Dedifferentiated amniotic fluid mesenchymal stem cell (primary cell): Measurements from ENCODE around the gene SLC25A40.
A peak's percentile ranks its signal among the peaks of the same experiment; 100 is the strongest.
"Not testable (repeated sequence)": the region's sequence is repeated elsewhere in the genome, so short reads cannot be mapped to it uniquely, and the experiment has no call there.

Source experiments
- DNase-seq: peaks from one replicate; pipeline ENCODE4 v3.0.0-alpha.2; 2016; ENCODE audit errors: extremely low spot score

SLC25A40 gene

DNA sequence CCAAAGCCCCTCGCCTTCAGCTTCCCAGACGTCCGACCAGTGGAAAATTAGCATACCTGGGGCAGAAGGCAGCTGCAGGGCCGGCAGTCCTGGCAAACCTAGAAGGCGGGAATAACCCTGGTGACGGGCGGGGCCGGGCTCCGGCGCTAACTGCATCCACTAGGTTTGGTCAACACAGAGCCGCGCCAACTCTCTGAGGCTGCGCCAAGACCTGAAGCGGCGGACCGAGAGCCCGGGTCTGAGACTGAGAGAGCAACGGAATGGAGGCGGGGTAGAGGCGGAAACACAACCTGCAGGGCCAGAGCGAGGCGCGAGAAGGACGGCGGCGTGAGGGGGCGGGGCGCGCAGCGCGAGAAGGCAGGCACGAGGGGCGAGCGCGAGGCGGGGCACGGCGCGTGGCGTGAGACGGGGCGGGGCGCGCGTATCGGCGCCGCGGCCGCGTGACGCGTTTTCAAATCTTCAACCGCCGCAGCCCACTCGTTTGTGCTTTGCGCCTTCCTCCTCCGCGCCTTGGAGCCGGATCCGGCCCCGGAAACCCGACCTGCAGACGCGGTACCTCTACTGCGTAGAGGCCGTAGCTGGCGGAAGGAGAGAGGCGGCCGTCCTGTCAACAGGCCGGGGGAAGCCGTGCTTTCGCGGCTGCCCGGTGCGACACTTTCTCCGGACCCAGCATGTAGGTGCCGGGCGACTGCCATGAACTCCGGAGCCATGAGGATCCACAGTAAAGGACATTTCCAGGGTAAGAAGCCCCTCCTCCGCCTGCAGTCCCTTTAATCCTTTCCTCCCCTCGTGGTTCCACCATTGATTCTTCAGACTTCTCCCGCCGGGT lies at the start of gene SLC25A40, which contains the start of gene DBF4:
TSS of gene SLC25A40 (minus strand) at position 321 of the 829 bp plus-strand sequence. CDS start 17,633 bp downstream, outside the sequence.
TSS of gene DBF4 (plus strand) at position 454 of the 829 bp plus-strand sequence. CDS start at position 694, 240 bp downstream.
- DNase-seq: peak; percentile 82

DNA sequence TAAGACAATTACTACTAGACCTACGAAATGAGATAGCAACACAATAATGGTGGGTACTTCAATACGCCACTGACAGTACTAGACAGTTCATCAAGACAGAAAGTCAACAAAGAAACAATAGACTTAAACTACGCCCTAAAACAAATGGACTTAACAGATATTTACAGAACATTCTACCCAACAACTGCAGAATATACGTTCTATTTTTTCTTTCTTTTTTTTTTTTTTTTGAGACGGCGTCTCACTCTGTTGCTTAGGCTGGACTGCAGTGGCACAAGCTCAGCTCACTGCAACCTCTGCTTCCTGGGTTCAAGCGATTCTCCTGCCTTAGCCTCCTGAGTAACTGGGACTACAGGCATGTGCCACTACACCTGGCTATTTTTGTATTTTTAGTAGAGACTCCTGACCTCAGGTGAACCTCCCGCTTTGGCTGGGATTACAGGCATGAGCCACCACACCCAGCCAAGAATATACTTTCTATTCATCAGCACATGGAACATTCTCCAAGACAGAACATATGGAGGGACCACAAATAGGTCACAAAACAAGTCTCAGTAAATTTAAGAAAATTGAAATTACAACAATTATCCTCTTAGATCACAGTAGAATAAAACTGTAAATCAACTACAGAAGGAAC lies 46.7 kb upstream of the SLC25A40 start:
- DNase-seq: not testable (repeated sequence)

DNA sequence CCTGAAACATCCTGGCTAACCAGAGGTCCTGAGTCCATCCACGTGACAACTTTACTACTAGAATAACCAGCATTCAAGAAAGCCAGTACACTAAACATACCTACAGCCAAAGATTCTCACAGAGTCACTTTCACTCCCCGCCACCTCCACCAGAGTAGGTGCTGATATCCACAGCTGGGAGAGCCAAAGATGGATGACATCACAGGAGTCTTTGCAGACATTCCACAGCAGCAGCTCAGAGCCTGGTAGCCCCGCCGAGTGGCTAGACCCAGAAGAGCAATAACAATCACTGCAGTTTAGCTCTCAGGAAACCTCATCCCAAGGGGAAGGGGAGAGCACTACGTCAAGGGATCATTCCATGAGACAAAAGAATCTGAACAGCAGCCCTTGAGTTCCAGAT lies 44.4 kb upstream of the SLC25A40 start:
- no peak for DNase-seq

- DNase-seq: no peak
Observed at GRCh38 chr7:87919875-87920274, 43.7 kb upstream of the SLC25A40 start.

GRCh38 chr7:87918740-87919139 lies 42.6 kb upstream of the SLC25A40 start:
- DNase-seq: no peak

DNA sequence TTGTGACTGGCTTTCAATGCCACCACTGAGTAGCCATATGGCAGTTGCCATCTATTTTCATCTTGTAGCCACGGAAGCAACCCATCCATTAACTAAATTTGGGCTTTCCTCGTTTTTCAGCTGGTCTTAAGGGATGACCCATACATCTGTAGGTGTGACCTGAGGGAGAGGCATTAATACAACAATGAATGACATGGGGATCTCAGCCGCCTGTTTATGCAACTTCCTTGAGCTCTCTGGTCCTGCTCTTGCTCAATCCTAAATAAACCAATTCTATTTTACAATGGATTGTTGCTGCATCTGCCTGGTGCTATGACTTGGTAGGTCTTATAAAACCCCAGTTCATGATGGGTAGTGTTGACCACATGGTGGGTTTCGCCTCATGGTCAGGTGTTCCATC lies 36.0 kb upstream of the SLC25A40 start:
- DNase-seq: no peak

GRCh38 chr7:87908814-87909213 lies 32.7 kb upstream of the SLC25A40 start:
- DNase-seq: not testable (repeated sequence)

DNA sequence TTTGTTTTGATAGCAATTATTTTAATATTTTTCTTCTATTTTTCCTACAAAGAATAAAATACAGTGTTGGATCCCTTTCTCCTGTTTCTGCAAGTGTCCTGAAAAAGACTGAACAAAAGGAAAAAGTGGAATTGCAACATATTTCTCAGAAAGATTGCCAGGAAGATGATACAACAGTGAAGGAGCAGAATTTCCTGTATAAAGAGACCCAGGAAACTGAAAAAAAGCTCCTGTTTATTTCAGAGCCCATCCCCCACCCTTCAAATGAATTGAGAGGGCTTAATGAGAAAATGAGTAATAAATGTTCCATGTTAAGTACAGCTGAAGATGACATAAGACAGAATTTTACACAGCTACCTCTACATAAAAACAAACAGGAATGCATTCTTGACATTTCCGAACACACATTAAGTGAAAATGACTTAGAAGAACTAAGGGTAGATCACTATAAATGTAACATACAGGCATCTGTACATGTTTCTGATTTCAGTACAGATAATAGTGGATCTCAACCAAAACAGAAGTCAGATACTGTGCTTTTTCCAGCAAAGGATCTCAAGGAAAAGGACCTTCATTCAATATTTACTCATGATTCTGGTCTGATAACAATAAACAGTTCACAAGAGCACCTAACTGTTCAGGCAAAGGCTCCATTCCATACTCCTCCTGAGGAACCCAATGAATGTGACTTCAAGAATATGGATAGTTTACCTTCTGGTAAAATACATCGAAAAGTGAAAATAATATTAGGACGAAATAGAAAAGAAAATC lies 31.2 kb upstream of the SLC25A40 start:
- DNase-seq: not testable (repeated sequence)

GRCh38 chr7:87899255-87899654 lies 23.1 kb upstream of the SLC25A40 start:
- no peak for DNase-seq

DNA sequence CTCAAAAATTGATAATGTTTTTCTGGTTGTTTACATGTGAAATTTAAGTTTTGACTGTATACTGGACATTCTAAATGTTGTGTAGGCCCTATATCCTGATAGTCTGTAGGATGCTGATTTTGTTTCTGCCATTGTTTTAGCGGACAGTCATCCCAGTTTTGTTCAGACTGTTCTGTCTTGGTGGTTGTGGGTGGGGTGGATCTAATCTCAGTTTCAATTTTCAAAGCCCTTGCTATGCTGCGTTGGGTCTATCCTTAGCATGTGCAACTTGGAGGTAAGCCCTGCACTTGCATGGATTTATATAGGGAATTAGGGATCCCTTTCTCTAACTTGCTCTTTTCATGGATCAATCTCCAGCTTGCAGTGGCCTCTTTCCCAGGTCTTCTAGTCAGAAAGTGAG lies 19.2 kb upstream of the SLC25A40 start:
- no peak for DNase-seq

DNA sequence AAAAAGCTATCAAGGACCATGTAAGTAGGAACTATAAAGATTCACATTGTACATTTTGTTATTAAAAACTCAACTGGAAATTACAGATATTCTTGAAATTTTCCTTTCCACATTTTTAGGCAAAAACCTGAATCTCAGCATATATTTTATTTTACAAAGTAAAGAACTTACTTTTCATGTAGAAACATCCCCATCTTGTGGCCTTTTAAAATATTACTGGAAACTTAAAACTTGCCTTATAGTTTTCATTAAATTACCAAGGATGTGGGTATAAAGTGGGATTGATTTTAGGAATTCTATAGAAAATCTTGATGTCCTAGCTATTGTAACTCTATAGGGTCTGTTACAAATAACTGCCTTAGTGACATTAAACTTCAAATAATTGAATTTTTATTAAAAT lies 10.7 kb upstream of the SLC25A40 start:
- peak; percentile 70 for DNase-seq

GRCh38 chr7:87885018-87885417 lies 8.9 kb upstream of the SLC25A40 start:
- DNase-seq: no peak

DNA sequence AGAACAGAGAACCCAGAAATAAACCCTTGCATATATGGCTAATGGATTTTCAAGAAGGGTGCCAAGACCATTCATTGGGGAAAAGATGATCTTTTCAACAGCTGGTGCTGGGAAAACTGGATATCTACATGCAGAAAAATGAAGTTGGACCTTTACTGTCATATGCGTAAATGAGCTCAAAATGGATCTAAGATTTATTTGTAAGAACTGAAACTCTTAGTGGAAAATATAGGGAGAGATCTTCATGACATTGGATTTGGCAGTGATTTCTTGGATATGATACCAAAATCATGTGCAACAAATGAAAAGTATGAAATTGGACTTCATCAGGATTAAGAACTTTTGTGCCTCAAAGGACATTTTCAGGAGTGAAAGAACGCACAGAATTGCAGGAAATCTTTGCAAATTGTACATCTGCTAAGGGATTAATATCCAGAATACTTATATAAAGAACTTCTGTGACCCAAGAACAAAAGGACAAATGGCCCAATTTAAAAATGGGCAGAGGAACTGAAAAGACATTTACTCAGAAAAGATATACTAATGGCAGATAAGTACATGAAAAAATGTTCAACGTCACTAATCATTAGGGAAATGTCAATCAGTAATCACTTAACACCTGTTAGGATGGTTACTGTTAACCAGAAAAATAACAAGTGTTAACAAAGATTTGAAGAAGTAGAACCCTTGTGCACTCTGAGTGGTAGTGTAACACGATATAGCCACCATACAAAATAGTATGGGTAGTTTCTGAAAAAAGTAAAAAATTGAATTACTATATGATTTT lies 6.2 kb upstream of the SLC25A40 start:
- DNase-seq: no peak

GRCh38 chr7:87878208-87878735 lies 2.1 kb upstream of the SLC25A40 start:
- no peak for DNase-seq

DNA sequence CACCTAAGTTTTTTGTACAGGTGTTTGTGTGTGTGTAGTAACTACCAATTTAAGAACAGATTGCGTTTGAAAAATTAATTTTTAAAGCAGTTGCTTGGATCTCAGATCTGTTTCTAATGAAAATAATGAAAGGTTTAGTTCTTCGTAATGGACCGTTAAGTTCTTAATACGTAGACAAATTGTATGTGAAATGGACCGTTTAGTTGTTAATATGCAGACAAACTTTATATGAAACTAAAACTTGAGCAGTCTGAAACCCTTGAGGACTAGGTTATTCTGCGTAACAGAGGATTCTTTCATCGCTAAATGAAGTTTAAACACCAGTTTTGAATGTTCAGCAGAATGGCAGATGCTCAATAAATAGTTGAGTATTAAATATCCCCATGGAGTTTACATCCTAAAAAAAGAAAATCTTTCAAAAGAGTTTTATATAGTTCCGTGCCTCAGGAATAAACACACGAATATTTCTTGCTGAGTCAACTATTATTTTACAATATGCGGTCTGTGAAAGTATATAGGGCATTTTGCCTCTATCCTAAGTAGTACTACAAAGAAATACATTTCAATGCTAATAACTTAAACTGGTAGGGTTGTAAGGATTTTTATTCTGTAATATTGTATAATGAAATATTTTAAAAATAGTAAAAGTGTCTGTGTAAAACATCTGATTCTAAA lies 1.3 kb upstream of the SLC25A40 start:
- DNase-seq: no peak

DNA sequence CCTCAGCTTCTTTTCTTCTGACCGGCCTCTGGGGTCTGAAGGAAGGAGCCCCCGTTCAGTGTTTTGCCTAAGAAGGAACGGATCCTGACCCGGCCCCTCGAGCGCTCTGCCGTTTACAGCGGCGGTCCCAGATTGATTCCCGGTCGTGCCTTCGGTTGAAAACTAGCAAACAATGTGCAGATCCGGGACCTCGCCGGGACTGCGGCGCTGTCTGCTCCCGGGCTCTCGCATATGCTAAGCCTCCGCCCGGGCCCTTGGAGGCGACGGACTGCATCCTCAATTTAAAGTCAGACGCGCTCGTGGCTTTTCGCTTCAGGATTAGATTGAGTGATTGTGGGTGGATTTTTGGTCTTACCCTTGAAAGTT lies 692 bp upstream of the SLC25A40 start:
- peak; percentile 66 for DNase-seq

DNA sequence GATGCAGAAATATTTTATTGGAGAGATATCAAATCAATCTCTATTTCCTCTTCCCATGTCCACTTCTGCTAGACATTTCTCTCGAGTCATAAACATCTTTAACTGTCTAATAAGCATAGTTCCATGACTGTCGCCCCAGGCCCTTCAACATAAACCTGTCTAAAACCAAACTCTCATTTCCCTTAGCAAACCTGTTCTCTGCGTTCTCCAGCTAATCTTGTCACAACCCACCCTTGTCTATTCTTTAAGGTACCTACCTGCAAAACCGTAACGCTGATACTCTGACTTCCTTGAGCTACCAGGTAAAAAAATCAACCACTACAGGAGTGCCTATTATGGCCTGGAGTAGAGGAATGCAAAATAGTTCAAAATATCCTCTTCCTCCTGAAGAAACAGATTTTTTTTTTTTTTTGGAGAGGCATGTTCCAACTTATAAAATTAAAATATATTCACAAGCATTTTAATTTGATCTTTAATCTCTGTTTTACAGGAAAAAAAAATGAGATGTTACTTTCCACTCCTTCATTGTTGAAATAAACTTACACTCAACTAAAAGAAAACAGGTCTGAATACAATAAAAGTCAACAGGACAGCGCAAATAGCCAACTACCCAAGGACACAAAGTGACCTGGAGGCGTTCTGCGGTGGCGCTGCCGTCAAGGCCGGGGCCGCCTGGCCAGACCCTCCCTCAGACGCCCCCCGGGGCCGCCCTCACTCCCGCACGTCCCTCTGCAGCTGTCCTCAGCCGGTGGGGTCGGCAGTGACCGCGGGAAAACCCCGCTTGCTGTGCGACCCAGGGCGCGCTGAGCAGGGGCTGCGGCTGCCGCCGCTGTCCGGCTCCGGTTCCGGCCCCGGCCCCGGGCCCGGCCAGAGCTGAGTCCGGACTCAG lies 765 bp downstream of the SLC25A40 start:
- no peak for DNase-seq

DNA sequence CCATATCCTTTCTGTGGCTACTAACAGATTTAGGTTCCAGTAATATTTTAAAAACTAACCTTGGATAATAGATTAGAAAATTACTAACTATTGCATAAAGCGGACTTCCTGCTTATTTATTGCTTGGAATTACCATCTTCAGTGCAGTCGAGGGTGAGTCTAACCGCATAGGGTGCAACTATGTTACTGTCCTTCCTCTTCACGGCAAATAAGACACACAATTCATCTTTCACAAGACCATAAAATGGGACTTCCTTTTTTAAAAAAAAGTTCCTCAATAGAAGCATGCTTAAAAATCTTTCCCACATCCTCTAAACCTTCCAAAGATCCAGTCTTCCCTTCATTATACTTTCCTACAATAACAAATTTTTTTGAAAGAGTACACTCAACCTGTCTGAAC lies 2.1 kb downstream of the SLC25A40 start:
- DNase-seq: no peak

DNA sequence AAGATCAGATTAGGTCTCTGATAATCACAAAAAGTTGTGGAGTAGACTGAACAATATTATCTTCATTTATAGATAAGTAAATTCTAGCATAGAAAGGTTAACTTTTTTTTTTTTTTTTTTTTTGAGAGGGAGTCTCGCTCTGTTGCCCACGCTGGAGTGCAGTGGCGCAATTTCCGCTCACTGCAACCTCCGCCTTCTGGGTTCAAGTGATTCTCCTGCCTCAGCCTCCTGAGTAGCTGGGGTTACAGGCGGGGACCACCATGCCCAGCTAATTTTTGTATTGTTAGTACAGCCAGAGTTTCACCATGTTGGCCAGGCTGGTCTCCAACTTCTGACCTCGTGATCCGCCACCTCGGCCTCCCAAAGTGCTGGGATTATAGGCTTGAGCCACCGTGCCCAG lies 2.8 kb downstream of the SLC25A40 start:
- DNase-seq: not testable (repeated sequence)

DNA sequence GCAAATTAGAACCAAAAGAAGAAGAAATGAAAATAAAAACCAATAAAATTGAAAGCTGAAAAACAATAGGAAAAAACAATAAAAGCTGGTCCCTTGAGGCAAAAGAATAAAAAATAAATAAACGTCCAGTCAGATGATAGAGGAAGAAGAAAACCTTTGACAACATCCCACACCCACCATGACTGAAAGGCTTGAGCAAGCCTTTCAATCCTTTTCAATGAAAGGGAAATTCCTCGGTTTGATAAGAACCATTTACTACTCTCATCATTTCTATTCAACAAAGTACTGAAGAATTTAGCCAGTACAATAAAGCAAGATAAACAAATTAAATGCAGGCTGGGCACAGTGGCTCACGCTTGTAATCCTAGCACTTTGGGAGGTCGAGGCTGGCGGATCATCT lies 3.8 kb downstream of the SLC25A40 start:
- DNase-seq: no peak
